ENCODE measurements around the gene RUVBL2. TPM values are rescaled to one million over a fixed set of nuclear protein-coding genes. Genes with fewer than 3 reads are reported as not detected.
"Not testable (repeated sequence)": the region's sequence is repeated elsewhere in the genome, so short reads cannot be mapped to it uniquely, and the experiment has no call there.

Gene RUVBL2
- total RNA-seq, 1 donor from 2014 or later: 125 TPM

DNA sequence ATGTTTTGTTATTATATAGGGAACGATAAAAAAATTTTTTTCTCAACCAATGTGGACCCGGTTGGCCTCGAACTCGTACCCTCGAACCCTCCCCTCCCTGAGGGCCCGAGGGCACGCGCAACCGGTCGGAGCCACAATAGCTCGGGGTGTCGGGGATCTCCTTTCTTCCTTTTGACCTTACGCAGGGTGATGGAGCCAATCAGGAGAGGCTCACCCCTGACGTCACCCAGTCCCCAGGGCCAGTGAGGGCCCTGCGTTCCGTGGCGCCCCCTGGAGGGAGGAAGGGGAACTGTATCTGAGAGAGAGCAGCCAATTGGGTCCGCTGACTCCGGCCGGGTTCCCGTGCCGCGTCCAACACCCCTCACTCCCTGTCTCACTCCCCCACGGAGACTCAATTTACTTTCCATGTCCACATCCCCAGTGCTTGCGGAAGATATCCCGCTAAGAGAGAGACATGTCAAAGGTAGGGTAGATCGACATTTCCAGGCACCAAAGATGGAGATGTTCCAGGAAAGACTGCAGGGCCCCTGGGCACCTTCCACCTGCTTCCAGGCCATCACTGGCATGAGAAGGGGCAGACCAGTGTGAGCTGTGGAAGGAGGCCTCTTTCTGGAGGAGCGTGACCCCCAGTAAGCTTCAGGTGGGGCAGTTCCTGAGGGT, 38.1 kb downstream of the RUVBL2 start, which contains the start of gene CGB2:
Gene CGB2, plus strand, starts transcription at position 249 of the 660 bp plus-strand sequence. Its CDS starts 206 bp downstream, at position 455.
- H3K27me3 Mint-ChIP-seq (ENCODE audit: low read depth); H3K4me3 Mint-ChIP-seq; H3K4me1 Mint-ChIP-seq; H3K36me3 Mint-ChIP-seq (ENCODE audit: low read depth); DNase-seq (ENCODE audit: low read depth, low spot score); H3K27ac Mint-ChIP-seq (ENCODE audit: unreplicated experiment); H3K9me3 Mint-ChIP-seq: not testable (repeated sequence)
- TF ChIP-seq, protein P1, sequence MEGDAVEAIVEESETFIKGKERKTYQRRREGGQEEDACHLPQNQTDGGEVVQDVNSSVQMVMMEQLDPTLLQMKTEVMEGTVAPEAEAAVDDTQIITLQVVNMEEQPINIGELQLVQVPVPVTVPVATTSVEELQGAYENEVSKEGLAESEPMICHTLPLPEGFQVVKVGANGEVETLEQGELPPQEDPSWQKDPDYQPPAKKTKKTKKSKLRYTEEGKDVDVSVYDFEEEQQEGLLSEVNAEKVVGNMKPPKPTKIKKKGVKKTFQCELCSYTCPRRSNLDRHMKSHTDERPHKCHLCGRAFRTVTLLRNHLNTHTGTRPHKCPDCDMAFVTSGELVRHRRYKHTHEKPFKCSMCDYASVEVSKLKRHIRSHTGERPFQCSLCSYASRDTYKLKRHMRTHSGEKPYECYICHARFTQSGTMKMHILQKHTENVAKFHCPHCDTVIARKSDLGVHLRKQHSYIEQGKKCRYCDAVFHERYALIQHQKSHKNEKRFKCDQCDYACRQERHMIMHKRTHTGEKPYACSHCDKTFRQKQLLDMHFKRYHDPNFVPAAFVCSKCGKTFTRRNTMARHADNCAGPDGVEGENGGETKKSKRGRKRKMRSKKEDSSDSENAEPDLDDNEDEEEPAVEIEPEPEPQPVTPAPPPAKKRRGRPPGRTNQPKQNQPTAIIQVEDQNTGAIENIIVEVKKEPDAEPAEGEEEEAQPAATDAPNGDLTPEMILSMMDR (conservative IDR thresholded peaks at IDR 0.05): peak; percentile 54

DNA sequence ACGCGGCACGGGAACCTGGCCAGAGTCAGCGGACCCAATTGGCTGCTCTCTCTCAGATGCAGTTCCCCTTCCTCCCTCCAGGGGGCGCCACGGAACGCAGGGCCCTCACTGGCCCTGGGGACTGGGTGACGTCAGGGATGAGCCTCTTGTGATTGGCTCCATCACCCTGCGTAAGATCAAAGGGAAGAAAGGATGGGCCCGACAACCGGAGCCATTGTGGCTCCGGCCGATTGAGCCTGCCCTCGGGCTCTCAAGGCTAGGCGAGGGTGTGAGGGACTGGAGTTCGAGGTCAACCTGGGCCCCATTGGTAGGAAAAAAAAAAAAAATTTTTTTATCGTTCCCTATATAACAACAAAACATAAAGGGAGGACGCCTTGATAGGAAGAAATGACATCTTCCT, 43.1 kb downstream of the RUVBL2 start, which contains the start of gene CGB1:
Gene CGB1, minus strand, starts transcription at position 81 of the 400 bp plus-strand sequence. CDS start 184 bp downstream, outside the sequence.
- TF ChIP-seq, protein P1 (conservative IDR thresholded peaks at IDR 0.05): peak; percentile 54

DNA sequence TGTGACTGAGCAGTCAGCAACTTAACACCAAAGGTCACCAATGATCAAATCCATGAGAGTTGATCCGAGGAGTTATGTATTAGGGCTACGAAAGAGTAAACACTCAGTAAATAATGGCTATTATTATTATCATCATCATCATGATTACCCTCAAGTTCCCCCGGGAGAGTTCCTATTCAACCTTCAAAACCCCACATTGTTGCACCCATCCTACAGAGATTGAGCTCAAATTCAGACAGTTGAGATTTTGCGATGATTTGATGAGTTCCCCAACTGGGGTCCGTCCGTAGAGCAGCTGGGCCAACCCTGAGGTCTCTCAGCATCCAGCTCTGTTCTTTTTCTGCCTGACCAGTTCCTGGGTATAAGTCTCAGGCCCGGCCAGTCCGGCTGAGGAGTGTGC, 44.4 kb downstream of the RUVBL2 start:
- H3K9me3 Mint-ChIP-seq; DNase-seq (ENCODE audit: low read depth, low spot score); H3K27me3 Mint-ChIP-seq (ENCODE audit: low read depth); H3K36me3 Mint-ChIP-seq (ENCODE audit: low read depth); H3K4me1 Mint-ChIP-seq; H3K4me3 Mint-ChIP-seq; H3K27ac Mint-ChIP-seq (ENCODE audit: unreplicated experiment): not testable (repeated sequence)

More for the DNA sequence above, 43.1 kb downstream of the RUVBL2 start, which contains the start of gene CGB1:
- H3K4me3 Mint-ChIP-seq; H3K4me1 Mint-ChIP-seq; H3K27me3 Mint-ChIP-seq (ENCODE audit: low read depth); H3K9me3 Mint-ChIP-seq; DNase-seq (ENCODE audit: low read depth, low spot score); H3K36me3 Mint-ChIP-seq (ENCODE audit: low read depth); H3K27ac Mint-ChIP-seq (ENCODE audit: unreplicated experiment): not testable (repeated sequence)

- H3K27ac Mint-ChIP-seq (ENCODE audit: unreplicated experiment); H3K9me3 Mint-ChIP-seq; H3K4me3 Mint-ChIP-seq; DNase-seq (ENCODE audit: low read depth, low spot score); H3K36me3 Mint-ChIP-seq (ENCODE audit: low read depth); H3K27me3 Mint-ChIP-seq (ENCODE audit: low read depth); H3K4me1 Mint-ChIP-seq: not testable (repeated sequence)
Observed at GRCh38 chr19:49038557-49039276, 45.0 kb downstream of the RUVBL2 start.

GRCh38 chr19:49039736-49040135, 46.0 kb downstream of the RUVBL2 start:
- H3K9me3 Mint-ChIP-seq; H3K27ac Mint-ChIP-seq (ENCODE audit: unreplicated experiment); H3K27me3 Mint-ChIP-seq (ENCODE audit: low read depth); H3K36me3 Mint-ChIP-seq (ENCODE audit: low read depth); DNase-seq (ENCODE audit: low read depth, low spot score); H3K4me3 Mint-ChIP-seq; H3K4me1 Mint-ChIP-seq: not testable (repeated sequence)

- H3K4me1 Mint-ChIP-seq: no peaks in the 10 kb centered on the region
- no peak for DNase-seq (ENCODE audit: low read depth, low spot score)
- TF ChIP-seq, protein P1 (conservative IDR thresholded peaks at IDR 0.05): no peak
- H3K4me3 Mint-ChIP-seq: no peak overlapping the region
- H3K9me3 Mint-ChIP-seq: no peaks in the 10 kb centered on the region
- no peaks in the 10 kb centered on the region for H3K36me3 Mint-ChIP-seq (ENCODE audit: low read depth)
- H3K27me3 Mint-ChIP-seq (ENCODE audit: low read depth): no peaks in the 10 kb centered on the region
- no peak overlapping the region for H3K27ac Mint-ChIP-seq (ENCODE audit: unreplicated experiment)
Observed at GRCh38 chr19:49042177-49042576, 48.5 kb downstream of the RUVBL2 start.

GRCh38 chr19:49042666-49043065, 49.0 kb downstream of the RUVBL2 start:
- H3K9me3 Mint-ChIP-seq; H3K4me3 Mint-ChIP-seq; H3K36me3 Mint-ChIP-seq (ENCODE audit: low read depth); DNase-seq (ENCODE audit: low read depth, low spot score); H3K27me3 Mint-ChIP-seq (ENCODE audit: low read depth); H3K27ac Mint-ChIP-seq (ENCODE audit: unreplicated experiment); H3K4me1 Mint-ChIP-seq: not testable (repeated sequence)

- not testable (repeated sequence) for H3K4me3 Mint-ChIP-seq, H3K4me1 Mint-ChIP-seq
Observed at GRCh38 chr19:49043548-49043947, 49.9 kb downstream of the RUVBL2 start, which contains the start of gene CGB5. Gene CGB5, plus strand, starts transcription at chr19:49043848. Its CDS starts 362 bp downstream, at chr19:49044210.

DNA sequence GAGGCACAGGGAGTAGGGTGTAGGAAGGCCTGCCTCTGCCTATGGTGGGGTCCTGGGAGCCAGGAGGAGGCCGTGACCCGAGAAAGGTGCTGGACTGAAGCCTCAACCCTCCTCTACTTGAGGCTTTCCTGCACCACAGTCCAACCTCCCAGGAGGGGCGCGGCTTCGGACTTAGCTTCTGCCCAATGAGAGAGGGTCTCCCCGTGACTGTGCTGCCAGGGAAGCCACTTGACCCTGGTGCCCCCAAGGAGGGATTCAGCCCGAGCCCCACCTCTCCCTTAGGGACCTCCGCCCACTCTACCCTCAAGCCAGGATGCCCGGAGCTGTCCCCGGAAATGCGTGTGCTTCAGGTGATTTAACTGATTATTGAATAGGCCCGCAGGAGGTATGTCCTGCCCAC, 55.3 kb downstream of the RUVBL2 start, which contains the start of gene CGB8:
Gene CGB8, minus strand, starts transcription at position 101 of the 400 bp plus-strand sequence. CDS start 372 bp downstream, outside the sequence.
- H3K36me3 Mint-ChIP-seq (ENCODE audit: low read depth); H3K9me3 Mint-ChIP-seq; DNase-seq (ENCODE audit: low read depth, low spot score); H3K27me3 Mint-ChIP-seq (ENCODE audit: low read depth); H3K27ac Mint-ChIP-seq (ENCODE audit: unreplicated experiment); H3K4me3 Mint-ChIP-seq; H3K4me1 Mint-ChIP-seq: not testable (repeated sequence)

More at GRCh38 chr19:49043548-49043947, 49.9 kb downstream of the RUVBL2 start, which contains the start of gene CGB5:
- H3K9me3 Mint-ChIP-seq; H3K27me3 Mint-ChIP-seq (ENCODE audit: low read depth); DNase-seq (ENCODE audit: low read depth, low spot score); H3K36me3 Mint-ChIP-seq (ENCODE audit: low read depth); H3K27ac Mint-ChIP-seq (ENCODE audit: unreplicated experiment): not testable (repeated sequence)

DNA sequence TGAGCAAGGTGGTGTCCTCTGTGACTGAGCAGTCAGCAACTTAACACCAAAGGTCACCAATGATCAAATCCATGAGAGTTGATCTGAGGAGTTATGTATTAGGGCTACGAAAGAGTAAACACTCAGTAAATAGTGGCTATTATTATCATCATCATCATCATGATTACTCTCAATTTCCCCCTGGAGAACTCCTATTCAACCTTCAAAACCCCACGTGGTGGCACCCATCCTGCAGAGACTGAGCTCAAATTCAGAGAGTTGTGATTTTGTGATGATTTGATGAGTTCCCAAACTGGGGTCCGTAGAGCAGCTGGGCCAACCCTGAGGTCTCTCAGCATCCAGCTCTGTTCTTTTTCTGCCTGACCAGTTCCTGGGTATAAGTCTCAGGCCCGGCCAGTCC, 56.1 kb downstream of the RUVBL2 start:
- H3K4me1 Mint-ChIP-seq; H3K9me3 Mint-ChIP-seq; H3K4me3 Mint-ChIP-seq; H3K27ac Mint-ChIP-seq (ENCODE audit: unreplicated experiment); H3K36me3 Mint-ChIP-seq (ENCODE audit: low read depth); DNase-seq (ENCODE audit: low read depth, low spot score); H3K27me3 Mint-ChIP-seq (ENCODE audit: low read depth): not testable (repeated sequence)
